CD14-positive monocyte (primary cell): ENCODE results near the gene OR2A42. TPM values are rescaled to one million over a fixed set of nuclear protein-coding genes. Genes with fewer than 3 reads are reported as not detected.
"Not testable (repeated sequence)": the region's sequence is repeated elsewhere in the genome, so short reads cannot be mapped to it uniquely, and the experiment has no call there.

ENCODE experiments used
- DNase-seq, 3 donors: peaks; one replicate each; pipeline ENCODE4 v3.0.0-alpha.2; 2011 to 2022
- H2AFZ ChIP-seq: 2 replicates; pipeline ENCODE4 v1.6.0; 2012; ENCODE audit warnings: mild to moderate bottlenecking, low read depth, low read length, inconsistent platforms; ENCODE audit not compliant: insufficient read depth, poor library complexity, severe bottlenecking
- H3K27ac ChIP-seq, 2 donors: 1 replicate in 1 of 2; 2 replicates in 1 of 2; pipeline ENCODE4 v1.5.1; 2012 to 2013; ENCODE audit warnings: low read length in 2 of 2, control low read depth in 1 of 2, inconsistent platforms in 1 of 2, low read depth in 1 of 2, mild to moderate bottlenecking in 1 of 2
- H3K27me3 ChIP-seq, 2 donors: one replicate each; pipeline versions ENCODE4 v1.6.0 to v1.6.1; 2011 to 2013; ENCODE audit warnings: low read length in 2 of 2; ENCODE audit not compliant: control insufficient read depth in 2 of 2, insufficient read depth in 2 of 2
- H3K36me3 ChIP-seq, 2 donors: replicated peaks in 1 of 2; 1 replicate in 1 of 2; 2 replicates in 1 of 2; pipeline versions ENCODE4 v1.5.1 to v1.6.1; 2012 to 2013; ENCODE audit warnings: low read length in 2 of 2, control low read depth in 1 of 2, inconsistent platforms in 1 of 2, mild to moderate bottlenecking in 1 of 2; ENCODE audit not compliant: insufficient read depth in 2 of 2, control insufficient read depth in 1 of 2
- H3K4me1 ChIP-seq, 2 donors: 1 replicate in 1 of 2; 2 replicates in 1 of 2; pipeline versions ENCODE4 v1.5.1 to v1.6.1; 2012 to 2013; ENCODE audit warnings: low read length in 2 of 2, control low read depth in 1 of 2, inconsistent platforms in 1 of 2, mild to moderate bottlenecking in 1 of 2, moderate library complexity in 1 of 2; ENCODE audit not compliant: insufficient read depth in 2 of 2, control insufficient read depth in 1 of 2
- H3K4me2 ChIP-seq: replicated peaks from 2 replicates; pipeline ENCODE3; 2012; ENCODE audit warnings: low read length, moderate library complexity, mild to moderate bottlenecking; ENCODE audit not compliant: poor library complexity, severe bottlenecking; ENCODE audit errors: extremely low read depth
- H3K4me3 ChIP-seq, 3 experiments: fragments of 200-600 bp in 1 of 3; sonication (generic) in 1 of 3; replicated peaks in 1 of 3; 1 replicate in 2 of 3; 2 replicates in 1 of 3; pipeline ENCODE4 v1.5.1; 2011 to 2013; ENCODE audit warnings: low read length in 3 of 3, mild to moderate bottlenecking in 3 of 3, control low read depth in 2 of 3, low read depth in 2 of 3, inconsistent platforms in 1 of 3, moderate library complexity in 1 of 3
- H3K79me2 ChIP-seq: 2 replicates; pipeline ENCODE4 v1.6.0; 2012; ENCODE audit warnings: mild to moderate bottlenecking, control low read depth, inconsistent platforms, low read length, moderate library complexity; ENCODE audit not compliant: insufficient read depth
- H3K9ac ChIP-seq: 2 replicates; pipeline ENCODE4 v1.6.0; 2017; ENCODE audit warnings: low read length, mild to moderate bottlenecking; ENCODE audit not compliant: insufficient read depth, poor library complexity, severe bottlenecking
- H3K9me3 ChIP-seq, 2 donors: replicated peaks in 1 of 2; 1 replicate in 1 of 2; 2 replicates in 1 of 2; pipeline versions ENCODE4 v1.5.1 to v1.6.1; 2012 to 2013; ENCODE audit warnings: low read length in 2 of 2, control low read depth in 1 of 2; ENCODE audit not compliant: control insufficient read depth in 1 of 2, insufficient read depth in 1 of 2
- H4K20me1 ChIP-seq: 2 replicates; pipeline ENCODE4 v1.6.0; 2012; ENCODE audit warnings: mild to moderate bottlenecking, low read length, control low read depth, moderate library complexity; ENCODE audit not compliant: insufficient read depth
- H3K27ac Mint-ChIP-seq, 7 donors: one replicate each; pipeline ENCODE4 v1.8.0; 2020; ENCODE audit warnings: mild to moderate bottlenecking in 7 of 7, mixed read lengths in 7 of 7, moderate library complexity in 6 of 7, inconsistent platforms in 2 of 7
- H3K27me3 Mint-ChIP-seq, 3 donors: one replicate each; pipeline ENCODE4 v1.8.0; 2021 to 2022; ENCODE audit warnings: low read depth in 3 of 3, mild to moderate bottlenecking in 3 of 3, mixed read lengths in 3 of 3, moderate library complexity in 3 of 3, inconsistent platforms in 1 of 3
- H3K36me3 Mint-ChIP-seq, 2 donors: one replicate each; pipeline ENCODE4 v1.8.0; 2020; ENCODE audit warnings: mixed read lengths in 2 of 2, inconsistent platforms in 1 of 2, mild to moderate bottlenecking in 1 of 2
- H3K4me1 Mint-ChIP-seq: one replicate; pipeline ENCODE4 v1.8.0; 2020; ENCODE audit warnings: mild to moderate bottlenecking, mixed read lengths
- H3K4me3 Mint-ChIP-seq, 2 donors: one replicate each; pipeline ENCODE4 v1.8.0; 2020; ENCODE audit warnings: mild to moderate bottlenecking in 2 of 2, mixed read lengths in 2 of 2, moderate library complexity in 1 of 2
- H3K9me3 Mint-ChIP-seq, 7 donors: one replicate each; pipeline ENCODE4 v1.8.0; 2020 to 2022; ENCODE audit warnings: mixed read lengths in 7 of 7, mild to moderate bottlenecking in 6 of 7, moderate library complexity in 6 of 7, inconsistent platforms in 2 of 7
- WGBS: methylation state at CpG from one replicate; pipeline ENCODE4 v1.1.5; 2013; ENCODE audit warnings: missing lambda C conversion rate; ENCODE audit not compliant: insufficient coverage; 5-methylcytosine and 5-hydroxymethylcytosine counted together
- intact Hi-C, 2 donors: fragments of 100-400 bp; cut with micrococcal nuclease; formaldehyde crosslinking; loops; one replicate each; pipeline versions ENCODE4 v1.15.0 to v1.15.1; 2023
- polyA minus RNA-seq: library from RNA; depleted of rRNA, polyadenylated mRNA; stranded (reverse); fragments of >200 nt; gene quantifications from 2 replicates; pipeline ENCODE4 v1.2.3, GENCODE V29; 2012
- polyA plus RNA-seq, 3 donors: library from polyadenylated mRNA; depleted of rRNA in 1 of 3; unstranded in 2 of 3; stranded (reverse) in 1 of 3; fragments of 300-500 nt in 2 of 3; fragments of >200 nt in 1 of 3; fragmentation: Illumina TruSeq in 2 of 3; gene quantifications; 1 replicate in 2 of 3; 2 replicates in 1 of 3; pipeline ENCODE4 v1.2.3, GENCODE V29; 2012 to 2021
- total RNA-seq, 12 experiments: library from RNA in 1 of 12; stranded (reverse) in 1 of 12; fragments of 120-200 nt in 1 of 12; gene quantifications; one replicate each; pipeline ENCODE4 v1.2.4 and lab custom pipeline; 2013 to 2026; ENCODE audit warnings: mixed read lengths in 6 of 12, inconsistent platforms in 1 of 12

OR2A42 gene
- total RNA-seq (2013): not detected
- polyA plus RNA-seq: not detected
- polyA minus RNA-seq: not detected in 2 replicates
- total RNA-seq (lab: John Stamatoyannopoulos, UW): 0 to 0.69 (median 0) reads per million in 11 experiments

DNA sequence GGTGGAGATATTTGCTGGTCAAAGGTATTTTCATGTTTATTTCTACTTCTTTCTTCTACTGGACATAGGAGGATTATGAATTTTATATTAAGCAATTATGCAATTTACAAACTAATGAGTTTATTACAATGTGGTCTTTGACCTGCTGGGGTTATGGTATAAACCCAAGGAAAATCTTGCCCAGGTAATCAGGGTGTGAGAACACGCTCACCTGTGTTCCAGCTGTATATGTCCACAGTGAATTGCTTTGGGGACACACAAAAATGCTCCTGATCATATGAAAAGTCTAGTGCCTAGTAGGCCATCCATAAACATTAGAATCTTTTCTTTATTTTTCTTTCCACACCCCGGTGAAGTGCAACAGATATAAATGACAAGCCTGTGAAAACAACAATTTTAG lies at the start of gene OR2A42:
OR2A42 (minus strand) TSS at position 241 of the 400 bp plus-strand sequence. CDS start 6,762 bp downstream, outside the sequence.
- H3K27me3 Mint-ChIP-seq, H3K4me2 ChIP-seq, H3K27ac ChIP-seq, H3K9me3 ChIP-seq, H2AFZ ChIP-seq, H3K79me2 ChIP-seq, H3K36me3 ChIP-seq, H3K4me1 Mint-ChIP-seq, H3K4me3 Mint-ChIP-seq, H3K36me3 Mint-ChIP-seq, H3K9me3 Mint-ChIP-seq, H3K9ac ChIP-seq, H3K4me1 ChIP-seq, H3K4me3 ChIP-seq, H3K27me3 ChIP-seq, H4K20me1 ChIP-seq, intact Hi-C loops, H3K27ac Mint-ChIP-seq, DNase-seq: not testable (repeated sequence)
- WGBS: no CpG with 5 or more reads among the region's 2 CpGs

DNA sequence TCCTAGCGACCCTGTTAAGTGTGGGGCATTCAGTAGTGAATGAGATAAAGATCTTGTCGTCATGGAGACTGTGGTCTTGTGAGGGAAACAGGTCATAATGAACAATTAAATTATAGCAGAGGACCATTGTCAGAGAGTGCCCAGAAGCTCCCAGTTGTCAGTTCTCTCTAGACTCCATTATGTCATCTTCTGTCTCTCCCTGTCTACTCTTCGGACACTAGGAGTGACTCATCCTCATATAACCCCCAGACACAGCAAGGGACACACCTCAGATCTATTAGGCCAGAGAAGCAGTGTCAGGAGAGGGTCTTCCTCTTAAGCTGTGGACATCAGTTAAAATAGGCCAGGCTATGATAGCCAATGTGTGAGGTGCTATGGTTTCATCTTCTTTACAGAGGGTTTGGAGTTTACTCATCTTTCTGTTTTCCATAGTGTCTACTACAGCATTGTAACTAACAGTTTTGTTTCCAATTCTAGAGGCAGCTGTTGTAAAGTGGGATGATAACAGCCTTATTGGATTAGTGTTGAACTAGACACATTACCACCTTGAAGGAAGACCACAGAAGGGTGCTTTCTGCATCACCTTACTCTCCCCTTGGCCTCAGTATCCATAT lies 47.9 kb upstream of the OR2A42 start:
- H3K27ac Mint-ChIP-seq, H3K79me2 ChIP-seq, H4K20me1 ChIP-seq, H3K9me3 ChIP-seq, H3K27ac ChIP-seq, H3K4me1 Mint-ChIP-seq, DNase-seq, H3K36me3 ChIP-seq, H3K4me1 ChIP-seq, H3K4me3 ChIP-seq, H3K27me3 Mint-ChIP-seq, H3K36me3 Mint-ChIP-seq, H3K9me3 Mint-ChIP-seq, intact Hi-C loops, H2AFZ ChIP-seq, H3K27me3 ChIP-seq, H3K4me3 Mint-ChIP-seq, H3K9ac ChIP-seq, H3K4me2 ChIP-seq: not testable (repeated sequence)
- WGBS: no CpG with 5 or more reads among the region's 3 CpGs

- H3K27me3 Mint-ChIP-seq, H3K9me3 Mint-ChIP-seq, DNase-seq, H3K9ac ChIP-seq, H3K27ac Mint-ChIP-seq, H2AFZ ChIP-seq, H3K4me1 ChIP-seq, H3K36me3 Mint-ChIP-seq, H3K27ac ChIP-seq, H3K9me3 ChIP-seq, H3K4me2 ChIP-seq, H3K4me1 Mint-ChIP-seq, intact Hi-C loops, H3K79me2 ChIP-seq, H3K4me3 Mint-ChIP-seq, H3K36me3 ChIP-seq, H4K20me1 ChIP-seq, H3K27me3 ChIP-seq, H3K4me3 ChIP-seq: not testable (repeated sequence)
- no CpG with 5 or more reads among the region's 6 CpGs for WGBS
Observed at GRCh38 chr7:144283716-144284115, 44.3 kb upstream of the OR2A42 start.

DNA sequence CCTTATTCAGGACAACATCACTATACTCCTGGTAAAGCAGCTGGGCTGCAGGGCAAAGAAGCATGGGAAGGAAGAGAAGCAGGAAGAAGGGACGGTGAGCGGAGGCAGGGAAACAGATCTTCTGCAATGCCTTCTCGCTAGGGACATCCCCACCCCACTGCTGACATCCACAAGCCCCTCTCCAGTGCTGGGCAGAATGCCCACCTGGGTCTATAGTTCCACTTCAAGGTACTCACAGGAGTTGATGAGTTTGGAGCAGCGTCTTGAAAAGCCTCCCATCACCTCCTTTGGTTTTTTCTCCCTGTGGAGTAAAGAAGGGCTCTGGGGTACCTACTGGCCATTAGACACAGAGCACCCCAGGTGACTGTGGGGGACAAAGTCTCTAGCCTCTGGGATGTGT lies 43.1 kb upstream of the OR2A42 start:
- DNase-seq, H3K9me3 ChIP-seq, H3K36me3 ChIP-seq, H3K79me2 ChIP-seq, H3K4me1 Mint-ChIP-seq, H2AFZ ChIP-seq, H3K27me3 Mint-ChIP-seq, H3K36me3 Mint-ChIP-seq, H3K4me3 ChIP-seq, H3K27ac ChIP-seq, H3K4me2 ChIP-seq, H3K9ac ChIP-seq, H3K4me3 Mint-ChIP-seq, H3K27me3 ChIP-seq, intact Hi-C loops, H3K27ac Mint-ChIP-seq, H4K20me1 ChIP-seq, H3K4me1 ChIP-seq, H3K9me3 Mint-ChIP-seq: not testable (repeated sequence)
- WGBS: no CpG with 5 or more reads among the region's 4 CpGs
